HG03196 (cell line): ENCODE measurements around the gene TMEM253.

Source experiments
- ATAC-seq: cut with Tn5 transposase; IDR thresholded peaks from one replicate; pipeline ENCODE4 v1.9.1; 2021; ENCODE audit not compliant: unreplicated experiment

Gene TMEM253

DNA sequence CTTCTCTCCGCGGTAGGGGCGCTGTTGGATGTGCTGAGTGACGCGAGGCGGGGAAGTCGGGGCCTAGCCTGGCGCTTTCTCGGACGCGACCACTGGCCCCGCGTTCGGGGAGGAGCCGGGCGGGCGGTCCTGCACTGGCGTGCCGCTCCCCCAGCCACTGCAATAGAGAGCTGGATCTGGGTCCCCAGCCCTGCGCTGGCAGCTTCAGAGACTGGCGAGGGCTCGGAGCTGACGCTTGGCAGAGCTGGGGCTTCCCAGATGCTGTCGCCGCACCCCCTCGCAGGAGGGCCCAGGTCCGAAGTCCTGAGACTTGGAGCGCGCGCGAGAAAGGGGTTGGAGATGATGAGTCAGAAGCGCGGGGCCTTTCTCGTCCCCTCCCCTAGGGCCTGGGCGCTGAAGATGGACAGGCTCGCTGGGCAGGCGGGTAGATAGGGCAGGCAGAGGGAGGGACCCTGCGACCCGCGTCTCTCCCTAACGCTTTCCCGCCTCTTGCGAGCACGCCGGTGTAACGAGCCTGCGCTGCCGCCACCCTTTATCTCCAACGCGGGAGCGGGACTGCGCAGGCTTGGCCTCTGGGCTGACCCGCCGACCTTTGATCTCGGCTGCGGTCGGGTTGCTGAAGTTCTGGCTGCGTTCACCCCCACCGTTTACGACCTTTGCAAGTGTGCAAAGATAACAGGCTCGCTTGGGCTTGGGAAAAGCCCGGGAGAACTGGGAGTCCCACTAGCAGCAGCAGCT is 3.0 kb downstream of the TMEM253 start:
- ATAC-seq = peak; percentile 89

DNA sequence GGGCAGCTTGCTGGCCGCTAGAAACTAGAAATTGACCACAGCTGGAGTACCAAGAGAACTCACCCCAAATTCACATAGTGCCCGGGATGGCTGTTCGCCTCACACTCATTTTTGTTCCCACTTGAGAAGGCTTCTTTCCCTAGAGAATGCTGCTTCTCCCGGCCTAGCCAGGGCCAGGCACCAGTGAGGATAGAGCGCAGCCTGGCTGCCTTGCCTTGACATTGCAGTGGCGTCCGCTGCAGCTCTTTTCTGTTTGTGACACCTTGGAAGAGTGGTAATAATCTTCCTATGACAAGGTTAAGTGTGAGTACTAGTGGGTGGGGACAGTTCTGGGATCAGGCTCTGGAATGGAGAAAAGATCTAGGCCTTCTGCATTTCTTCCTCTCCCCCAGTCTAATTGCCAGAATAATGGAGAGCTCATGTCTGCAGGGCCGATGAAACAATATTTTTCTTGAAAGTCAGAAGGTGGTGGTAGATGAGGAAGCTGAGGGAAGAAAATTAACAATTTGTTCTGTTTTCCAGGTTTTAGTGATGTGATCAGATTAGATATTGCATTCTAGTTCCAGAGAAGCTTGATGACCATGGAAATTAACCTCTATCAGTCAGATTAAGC is 3.7 kb downstream of the TMEM253 start:
- peak; percentile 37 for ATAC-seq

DNA sequence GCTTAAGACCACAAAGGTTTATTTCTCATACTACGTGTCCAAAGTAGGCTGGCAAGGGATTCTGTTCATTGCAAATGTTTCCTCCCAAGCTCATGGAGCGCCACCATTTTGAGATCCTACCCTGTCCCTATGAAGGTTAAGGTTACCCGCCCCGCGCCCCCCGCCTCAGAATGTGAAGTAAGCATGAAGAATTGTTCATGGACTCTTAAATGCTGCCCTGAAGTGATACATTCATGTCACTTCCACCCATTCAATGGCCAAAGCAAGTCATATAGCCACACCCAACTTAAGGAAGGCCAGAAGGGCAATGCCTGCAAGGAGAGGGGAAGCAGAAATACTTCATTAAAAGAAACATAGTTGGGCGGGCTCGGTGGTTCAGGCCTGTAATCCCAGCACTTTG is 4.2 kb downstream of the TMEM253 start:
- no peak for ATAC-seq

DNA sequence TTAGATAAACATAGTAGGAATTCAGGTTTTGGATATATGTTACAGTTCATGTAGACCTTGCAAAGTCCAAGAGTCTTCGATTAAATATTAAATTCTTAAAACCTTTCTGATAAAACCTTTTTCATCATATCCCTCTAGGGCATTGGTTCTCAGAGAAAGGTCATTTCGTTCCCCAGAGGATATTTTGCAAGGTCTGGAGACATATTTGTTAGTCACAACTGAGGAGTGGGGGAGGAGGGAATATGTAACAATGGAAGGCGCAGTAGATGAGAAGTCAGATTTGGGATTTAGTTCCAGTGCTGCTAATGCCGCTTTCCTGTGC is 5.3 kb downstream of the TMEM253 start:
- no peak for ATAC-seq

DNA sequence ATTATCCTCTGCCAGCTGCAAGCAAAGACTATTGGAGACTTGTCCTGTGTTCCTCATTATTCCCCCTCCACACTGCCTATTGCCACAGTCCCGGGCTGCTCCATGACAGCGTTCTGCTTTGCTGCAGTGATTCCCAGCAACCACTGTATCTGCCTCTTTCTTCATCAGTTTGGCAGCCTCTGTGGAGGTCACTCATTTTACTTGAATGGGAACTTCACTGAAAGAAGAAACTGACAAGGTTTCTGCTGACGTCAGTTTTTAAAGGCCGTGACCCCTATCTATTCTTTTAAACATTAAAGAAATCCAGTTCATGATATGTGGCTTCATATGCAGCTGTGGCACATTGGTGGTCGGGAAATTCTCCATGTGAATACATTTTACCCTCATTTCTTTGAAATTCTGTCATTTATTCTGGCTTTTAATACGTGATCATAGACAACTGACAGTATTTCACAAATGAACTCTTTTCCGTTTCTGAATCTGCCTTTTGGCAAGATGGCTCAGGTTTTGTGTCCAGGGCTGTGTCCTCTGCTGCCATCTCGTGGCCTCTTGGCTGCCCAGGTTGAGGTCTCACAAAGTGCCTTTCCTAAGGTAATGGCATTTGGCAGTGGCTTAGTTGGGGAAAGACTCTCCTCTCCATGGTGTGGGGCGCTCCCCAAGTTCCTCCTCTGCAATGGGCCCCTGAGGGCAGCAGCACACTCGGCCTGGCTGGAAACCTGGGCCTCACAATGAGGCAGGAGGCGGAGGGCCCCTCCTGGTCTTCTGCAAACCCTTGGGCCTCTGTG is 5.8 kb downstream of the TMEM253 start:
- no peak for ATAC-seq

DNA sequence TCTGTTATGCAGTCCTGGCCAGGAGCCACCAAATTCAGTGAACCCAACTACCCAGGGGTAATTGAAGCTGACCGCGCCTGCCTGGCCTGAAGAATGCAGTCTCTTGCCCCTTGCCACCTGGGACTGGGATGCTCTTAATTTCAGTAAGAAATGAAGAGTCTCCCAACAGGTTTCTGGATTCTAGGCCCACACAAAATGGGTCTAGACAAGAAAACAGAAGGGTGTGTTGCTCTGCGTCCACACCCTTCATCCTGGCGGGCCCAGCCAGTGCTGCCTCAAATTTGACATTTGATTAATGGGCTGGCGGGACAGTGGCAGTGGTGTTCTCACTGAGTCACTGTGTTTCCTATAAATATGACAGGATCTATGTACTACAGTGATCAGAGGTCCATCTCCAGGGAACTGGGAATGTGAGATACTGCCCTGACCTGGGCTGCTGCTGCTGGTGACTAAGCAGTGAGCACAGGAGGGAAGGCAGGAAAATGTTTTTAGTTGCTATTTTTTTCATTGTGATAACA is 6.5 kb downstream of the TMEM253 start:
- no peak for ATAC-seq

DNA sequence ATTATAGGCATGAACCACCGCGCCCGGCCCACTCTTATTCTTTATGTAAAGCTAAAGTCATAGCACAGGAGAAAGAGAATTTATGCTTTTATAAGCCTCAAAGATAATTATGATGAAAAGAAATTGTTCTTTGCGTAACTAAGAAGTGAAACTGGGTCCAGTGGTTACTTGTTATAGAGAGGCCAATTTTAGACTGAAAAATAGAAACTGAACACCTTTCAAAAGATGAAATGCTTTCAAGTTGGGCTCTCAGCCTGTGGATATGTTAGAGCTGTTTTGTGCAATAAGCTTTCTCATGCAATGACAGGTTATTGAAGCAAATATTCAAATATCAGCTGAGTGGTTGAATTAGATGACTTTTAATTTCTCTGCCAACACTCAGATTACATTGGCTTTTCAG is 7.9 kb downstream of the TMEM253 start:
- ATAC-seq = no peak

DNA sequence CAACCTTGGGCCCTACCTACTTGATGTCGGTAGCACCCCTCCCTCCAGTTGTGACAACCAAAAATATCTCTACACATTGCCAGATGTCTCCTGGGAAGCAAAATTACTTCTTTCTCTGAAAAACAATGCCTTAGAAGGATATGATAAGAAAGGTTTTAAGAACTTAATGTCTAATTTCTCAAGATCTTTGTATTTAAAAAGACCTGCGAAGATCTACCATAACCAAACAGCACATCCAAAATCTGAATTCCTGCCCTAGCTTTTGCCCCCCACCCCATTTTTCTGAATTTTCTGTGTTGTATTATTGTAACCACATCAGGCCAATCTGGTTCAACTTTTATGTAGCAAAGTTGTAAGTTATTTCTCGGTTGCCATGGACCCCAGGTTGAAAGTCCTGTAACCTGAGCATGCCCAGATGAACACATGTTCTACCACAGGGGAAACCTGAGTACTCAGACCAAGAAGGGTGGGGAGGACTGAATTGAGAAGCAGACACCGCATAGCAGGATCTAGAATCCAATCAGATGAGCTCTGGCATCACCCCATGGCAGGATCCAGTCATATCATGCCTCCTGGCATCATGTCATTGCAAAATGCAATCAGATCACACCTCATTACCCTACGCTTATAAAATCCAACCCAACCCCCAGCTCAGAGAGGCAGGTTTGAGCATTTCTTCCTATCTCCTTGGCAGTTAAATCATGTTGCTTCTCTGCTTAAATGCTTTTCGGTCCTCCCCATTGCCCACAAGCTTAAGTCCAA is 8.7 kb downstream of the TMEM253 start:
- ATAC-seq = no peak

DNA sequence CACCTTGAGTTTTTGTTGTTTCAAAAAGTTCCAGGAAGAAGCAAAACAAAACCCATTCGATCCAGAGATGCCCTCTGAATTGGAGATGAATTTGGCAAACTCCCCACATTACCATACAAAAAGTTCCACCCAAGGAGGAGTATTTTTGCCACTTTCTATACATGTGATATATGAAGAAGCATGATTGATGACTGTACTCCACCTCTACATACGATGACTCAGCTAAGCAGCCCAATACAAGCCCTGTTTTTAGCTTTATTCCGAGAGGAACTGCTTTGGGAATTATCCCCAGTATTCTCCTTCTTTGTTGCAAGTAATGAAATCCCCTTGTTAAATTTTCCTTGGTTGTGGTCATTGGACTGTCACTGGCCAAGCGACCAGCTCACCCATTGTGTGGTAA is 11.4 kb downstream of the TMEM253 start:
- no peak for ATAC-seq

DNA sequence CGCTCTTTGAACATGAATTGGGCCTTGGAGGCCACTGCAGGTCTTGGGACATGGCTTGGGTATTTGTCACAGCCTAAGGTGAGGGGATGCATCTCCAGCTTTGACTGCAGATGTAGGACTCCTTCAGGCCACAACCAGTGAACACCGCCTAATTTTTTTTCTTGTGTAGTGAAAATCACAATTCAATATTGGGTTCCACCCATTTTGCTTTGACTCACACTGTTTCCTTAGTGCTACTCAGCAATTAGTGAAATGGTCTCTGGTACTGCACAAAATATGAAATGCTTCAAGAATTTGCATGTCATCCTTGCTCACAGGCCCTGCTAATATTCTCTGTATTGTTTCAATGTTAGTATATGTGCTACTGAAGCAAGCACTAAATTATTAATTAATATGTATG is 12.5 kb downstream of the TMEM253 start:
- no peak for ATAC-seq

DNA sequence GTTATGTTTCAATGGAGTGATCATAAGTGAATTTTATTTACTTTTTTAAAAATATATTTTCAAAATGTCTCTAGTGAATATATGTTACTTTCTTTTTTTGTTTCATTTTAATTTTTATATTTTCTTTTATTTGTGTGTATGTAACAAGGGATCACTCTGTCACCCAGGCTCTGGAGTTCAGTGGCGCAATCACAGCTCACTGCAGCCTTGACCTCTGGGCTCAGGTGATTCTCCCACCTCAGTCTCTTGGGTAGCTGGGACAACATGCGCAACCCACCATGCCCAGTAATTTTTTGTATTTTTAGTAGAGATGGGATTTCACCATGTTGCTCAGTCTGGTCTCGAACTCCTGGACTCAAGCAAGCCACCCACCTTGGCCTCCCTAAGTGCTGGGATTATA is 18.1 kb downstream of the TMEM253 start:
- no peak for ATAC-seq

DNA sequence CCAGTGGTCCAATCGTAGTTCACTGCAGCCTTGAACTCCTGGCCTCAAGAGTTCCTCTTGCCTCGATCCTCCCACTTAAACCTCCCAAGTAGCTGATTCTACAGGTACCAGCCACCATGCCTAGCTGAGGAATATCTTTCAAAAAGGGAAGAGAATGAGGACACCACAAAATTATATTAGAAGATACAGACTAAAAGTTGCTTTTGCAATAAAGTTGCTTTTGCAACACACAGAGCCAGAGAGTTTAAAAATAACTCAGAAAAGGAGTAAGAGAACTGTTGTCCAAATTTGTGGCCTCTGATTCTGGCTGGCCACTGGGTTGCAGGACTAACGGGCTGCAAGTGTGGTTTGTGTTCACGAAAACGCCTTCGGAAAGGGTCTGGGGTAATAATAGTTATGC is 19.8 kb downstream of the TMEM253 start:
- no peak for ATAC-seq

DNA sequence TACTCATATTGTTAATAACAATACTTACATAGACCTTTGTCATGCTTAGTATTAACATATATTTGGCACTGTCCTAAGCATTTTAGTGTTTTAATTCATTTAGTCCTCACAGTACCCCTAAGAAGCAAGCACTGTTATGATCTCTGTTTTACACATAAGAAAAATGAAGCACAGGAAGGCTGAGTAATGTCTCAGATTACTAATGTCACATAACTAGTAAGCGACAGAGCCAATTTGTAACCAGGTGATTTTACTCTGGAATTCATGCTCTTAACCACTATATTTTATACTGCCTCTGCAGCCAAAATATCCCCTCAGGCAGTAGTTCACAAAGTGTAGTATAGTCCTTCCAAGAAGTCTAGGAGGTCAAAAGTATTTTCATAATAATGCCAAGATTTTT is 20.3 kb downstream of the TMEM253 start:
- no peak for ATAC-seq

DNA sequence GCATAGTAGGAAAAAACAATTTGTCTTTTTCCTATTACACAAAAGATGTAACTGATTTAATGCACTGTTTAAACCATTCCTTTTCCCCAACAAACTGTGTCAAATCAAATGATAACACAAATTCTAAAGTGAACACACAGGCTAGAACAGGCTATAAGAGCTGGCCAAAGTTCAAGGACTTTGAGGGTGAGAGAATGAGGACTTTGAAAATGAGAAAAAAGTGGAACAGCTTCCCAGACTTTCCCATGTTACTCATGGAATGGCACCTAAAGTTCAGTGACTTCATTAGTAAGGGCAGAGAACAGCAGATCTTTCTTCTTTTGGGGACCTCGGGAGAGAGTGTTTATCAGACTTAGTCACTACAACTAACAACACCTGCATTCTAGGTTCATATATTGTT is 22.6 kb downstream of the TMEM253 start:
- no peak for ATAC-seq

DNA sequence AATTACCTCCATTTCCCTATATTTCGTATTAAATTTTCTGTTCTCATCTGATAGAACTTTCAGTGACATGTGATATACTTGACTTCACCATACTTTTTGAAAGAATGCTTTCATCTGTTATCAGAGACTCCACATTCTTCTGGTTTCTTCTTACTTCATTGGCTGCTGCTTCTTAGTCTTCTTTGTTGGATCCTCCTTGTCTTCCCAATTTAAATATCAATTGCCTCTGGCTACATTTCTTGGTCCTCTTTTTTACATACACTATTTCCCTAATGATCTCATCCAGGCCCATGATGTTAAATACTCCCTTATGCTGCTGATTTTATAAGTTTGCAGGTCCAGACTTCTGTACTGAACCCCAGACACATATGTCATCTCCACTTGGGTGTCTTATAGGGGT is 33.0 kb downstream of the TMEM253 start:
- no peak for ATAC-seq

DNA sequence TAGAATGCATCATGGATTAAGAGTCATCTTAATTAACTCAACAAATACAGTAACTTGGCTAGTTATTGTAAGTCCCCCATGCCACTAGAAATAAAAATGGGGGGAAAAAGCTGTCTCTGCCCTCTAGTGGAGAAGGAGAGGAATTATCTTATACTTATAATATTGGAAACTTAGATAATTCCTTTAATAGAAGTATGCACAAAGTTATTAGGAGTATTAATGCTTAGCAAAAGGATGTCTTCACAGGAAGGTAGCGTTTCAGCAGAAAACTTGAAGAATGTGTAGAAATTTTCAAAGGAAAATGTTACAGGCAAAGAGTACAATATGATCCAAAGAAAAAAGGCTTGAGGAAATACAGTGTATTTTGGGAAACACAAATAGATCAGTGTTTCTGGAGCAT is 35.2 kb downstream of the TMEM253 start:
- no peak for ATAC-seq

DNA sequence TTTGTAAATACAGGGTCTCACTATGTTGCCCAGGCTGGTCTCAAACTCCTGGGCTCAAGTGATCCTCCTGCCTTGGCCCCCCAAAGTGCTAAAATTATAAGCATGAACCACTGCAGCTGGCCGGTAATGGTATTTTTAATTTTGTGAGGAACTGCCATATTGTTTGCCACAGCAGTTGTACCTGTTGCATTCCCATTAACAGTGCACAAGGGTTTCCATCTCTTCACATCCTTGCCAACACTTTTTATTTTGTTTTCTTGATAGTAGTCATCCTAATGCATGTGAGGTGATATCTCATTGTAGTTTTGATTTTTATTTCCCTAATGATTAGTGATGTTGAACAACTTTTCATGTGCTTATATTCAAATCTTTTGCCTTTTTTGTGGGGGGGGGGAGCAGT is 41.5 kb downstream of the TMEM253 start:
- ATAC-seq = no peak

DNA sequence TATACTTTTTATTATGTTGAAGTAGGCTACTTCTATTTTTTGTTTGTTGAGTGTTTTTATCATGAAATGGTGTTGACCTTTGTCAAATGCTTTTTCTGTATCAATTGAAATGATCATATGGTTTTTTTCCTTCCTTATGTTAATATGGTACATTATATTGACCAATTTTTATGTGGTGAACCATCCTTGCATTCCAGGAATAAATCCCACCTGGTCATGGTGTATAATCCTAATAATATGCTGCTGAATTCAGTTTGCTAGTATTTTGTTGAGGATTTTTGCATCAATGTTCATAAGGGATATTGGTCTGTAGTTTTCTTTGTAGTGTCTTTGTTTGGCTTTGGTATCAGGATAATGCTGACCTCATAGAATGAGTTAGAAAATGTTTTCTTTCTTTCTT is 44.6 kb downstream of the TMEM253 start:
- no peak for ATAC-seq

DNA sequence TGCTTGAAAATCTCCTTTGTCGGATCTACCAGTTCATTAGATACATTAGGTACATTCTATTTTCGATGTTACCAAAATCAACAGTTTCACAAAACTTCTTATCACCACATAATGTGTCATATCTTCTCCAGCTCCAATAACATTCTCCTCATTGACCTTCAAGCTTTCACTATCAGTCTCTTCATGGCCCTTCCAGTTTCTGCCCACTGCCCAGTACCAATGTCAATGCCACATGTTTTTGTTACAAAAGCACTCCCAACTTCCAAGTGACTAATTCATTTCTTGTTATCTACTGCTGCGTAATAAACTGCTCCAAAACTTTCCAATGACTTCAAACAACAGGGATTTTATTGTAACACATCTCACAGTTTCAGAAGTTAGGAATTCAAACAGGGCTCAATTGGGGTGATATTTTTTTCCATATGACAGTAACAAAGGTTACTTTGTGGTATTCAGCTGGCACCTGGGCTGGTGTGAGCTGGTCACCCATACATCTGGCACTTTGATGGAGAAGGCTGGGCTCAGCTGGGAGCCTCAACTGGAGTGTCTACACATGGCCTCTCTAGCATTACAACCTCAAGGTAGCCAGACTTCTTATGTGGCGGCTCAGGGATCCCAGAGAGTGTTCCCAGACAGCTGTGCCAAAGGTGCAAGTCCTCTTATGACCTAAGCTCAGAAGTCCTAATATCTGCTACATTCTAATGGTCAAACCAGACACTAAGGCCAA is 48.9 kb downstream of the TMEM253 start:
- no peak for ATAC-seq
